HG02970 (cell line): ENCODE measurements around the gene KIF18B.

ENCODE experiments used
- ATAC-seq: cut with Tn5 transposase; IDR thresholded peaks from one replicate; pipeline ENCODE4 v1.9.1; 2021; ENCODE audit warnings: mild to moderate bottlenecking, moderate library complexity, moderate number of reproducible peaks; ENCODE audit not compliant: unreplicated experiment, low FRiP score

KIF18B gene

DNA sequence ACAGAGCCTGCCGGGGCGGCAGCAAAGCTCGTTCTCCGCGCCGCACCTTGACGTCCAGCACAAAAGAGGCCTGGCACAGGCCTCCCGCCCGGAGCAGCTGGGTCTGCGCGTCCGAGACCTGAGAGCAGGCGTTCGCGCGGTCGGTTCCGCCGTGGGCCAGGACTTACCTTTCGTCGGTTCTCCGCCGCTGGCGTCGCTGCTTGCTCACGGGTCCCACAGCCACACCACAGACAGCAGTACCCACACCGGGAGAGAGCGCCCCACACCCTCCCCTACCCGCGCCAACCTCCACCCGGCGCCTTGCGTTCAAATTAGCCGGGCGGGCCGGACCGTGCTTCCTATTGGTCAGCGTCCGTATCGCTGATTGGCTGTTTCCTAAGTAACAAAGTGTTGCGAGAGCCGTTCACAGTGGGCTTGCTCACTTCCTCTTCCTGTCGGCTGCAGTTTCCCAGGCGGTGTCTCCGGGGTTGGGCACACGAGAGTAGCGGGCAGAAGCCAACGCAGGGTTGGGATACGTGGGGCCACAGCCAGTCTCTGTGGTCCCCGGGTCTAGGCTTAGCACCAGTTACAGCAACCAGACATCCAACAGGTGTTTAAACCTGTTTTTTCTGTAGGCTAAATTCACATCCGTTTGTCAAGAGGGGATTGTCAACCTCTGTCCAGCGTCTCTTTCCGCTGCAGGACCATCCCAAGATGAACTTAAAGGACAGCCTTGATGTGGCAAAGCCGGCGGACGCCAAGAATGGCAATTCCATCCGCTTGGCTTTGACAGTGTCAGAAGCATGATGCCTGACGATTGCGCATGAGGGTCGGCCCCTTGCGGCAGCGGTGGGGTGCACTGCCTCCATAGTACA is at the start of gene KIF18B:
Gene KIF18B, minus strand, starts transcription at position 313 of the 854 bp plus-strand sequence. CDS start 11,429 bp downstream, outside the sequence.
- peak; percentile 62 for ATAC-seq

DNA sequence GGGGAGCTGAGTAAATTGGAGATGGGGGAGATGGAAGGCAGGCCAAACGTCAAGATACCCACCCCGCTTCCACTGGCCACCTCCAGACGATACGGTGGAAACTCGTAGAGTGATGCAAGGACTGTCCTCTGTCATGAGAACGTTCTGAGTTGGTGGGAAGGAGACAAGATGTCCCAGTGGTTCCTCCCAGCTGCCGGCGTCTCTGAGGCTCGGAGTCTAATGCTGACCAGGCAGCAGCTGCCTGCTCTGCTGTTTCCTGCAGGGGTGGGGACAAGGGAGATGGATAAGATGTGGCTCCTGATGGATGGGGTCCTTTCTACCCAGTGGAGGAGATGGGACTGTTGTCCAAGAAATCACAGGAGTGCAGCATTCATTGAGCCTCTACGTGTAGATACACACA is 48.7 kb upstream of the KIF18B start:
- ATAC-seq = no peak

DNA sequence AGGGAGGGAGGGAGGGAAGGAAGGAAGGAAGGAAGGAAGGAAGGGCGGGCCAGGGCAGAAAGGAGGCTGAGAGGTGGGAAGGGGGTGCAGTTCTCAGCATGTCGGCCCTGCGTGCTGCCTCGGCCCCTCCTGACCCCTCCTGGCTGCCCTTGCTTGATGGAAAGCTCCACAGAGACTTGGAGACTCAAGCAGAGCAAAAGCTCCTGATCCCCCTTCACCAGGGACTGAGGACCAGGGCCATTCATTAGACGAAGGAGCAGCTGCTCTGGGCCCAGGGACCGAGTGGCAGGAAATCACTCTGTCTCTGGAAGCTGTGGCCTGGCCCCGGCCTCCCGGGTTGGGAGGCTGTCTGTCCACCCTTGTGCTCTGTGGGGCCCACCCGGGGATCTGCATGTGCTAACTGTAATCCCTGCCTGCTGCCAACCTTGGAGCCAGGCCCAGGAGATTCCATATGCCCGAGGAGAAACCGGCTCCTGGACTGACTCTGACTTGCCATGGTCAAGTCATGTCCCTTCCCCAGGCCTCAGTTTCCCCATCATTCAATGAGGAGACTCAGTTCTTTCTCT is 47.9 kb upstream of the KIF18B start:
- ATAC-seq = no peak

GRCh38 chr17:44992242-44992939 is 44.8 kb upstream of the KIF18B start:
- ATAC-seq = no peak

- ATAC-seq = no peak
Measured at GRCh38 chr17:44990994-44991393, 43.4 kb upstream of the KIF18B start.

GRCh38 chr17:44989552-44990138 is 42.1 kb upstream of the KIF18B start:
- ATAC-seq = no peak

DNA sequence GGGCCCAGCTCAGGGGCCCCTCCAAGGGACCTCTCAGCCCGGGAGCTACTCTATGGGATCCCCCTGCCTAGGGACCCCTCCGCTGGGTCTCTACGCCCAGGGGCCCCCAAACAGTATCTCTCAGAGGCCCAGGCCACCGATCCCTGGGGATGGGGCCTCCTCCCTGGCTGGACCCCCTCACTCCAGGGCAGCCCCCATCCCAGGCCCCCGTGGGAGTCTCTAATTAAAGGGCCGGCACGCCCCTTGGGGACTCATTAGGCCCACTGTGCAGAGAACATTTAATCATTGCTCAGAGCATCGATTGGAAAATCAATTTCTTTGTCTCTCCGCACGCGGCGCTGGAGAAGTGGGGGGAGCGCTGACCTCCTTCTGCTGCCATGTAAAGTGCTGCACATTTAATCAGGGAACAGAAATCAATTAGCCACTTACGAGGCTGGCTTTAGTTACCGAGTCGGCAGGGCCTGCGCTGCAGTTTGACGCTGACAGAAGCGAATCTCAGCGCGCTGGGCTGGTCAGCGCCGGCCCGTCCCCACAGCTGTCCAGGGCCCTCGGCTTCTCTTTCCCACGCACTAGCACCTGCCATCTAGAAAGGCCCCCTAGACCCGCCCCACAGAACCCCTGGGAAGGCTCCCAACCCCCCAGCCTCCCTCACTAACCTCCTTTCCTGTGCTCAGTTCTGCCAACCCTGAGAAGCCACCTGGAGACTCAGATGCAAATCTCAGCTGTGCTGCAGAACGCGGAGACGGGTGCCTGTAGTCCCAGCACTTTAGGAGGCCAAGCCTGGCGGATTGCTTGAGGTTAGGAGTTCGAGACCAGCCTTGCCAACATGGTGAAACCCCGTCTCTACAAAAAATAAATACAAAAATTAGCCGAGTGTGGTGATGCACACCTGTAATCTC is 40.7 kb upstream of the KIF18B start:
- ATAC-seq = no peak

GRCh38 chr17:44983563-44983962 is 36.0 kb upstream of the KIF18B start:
- ATAC-seq = no peak

DNA sequence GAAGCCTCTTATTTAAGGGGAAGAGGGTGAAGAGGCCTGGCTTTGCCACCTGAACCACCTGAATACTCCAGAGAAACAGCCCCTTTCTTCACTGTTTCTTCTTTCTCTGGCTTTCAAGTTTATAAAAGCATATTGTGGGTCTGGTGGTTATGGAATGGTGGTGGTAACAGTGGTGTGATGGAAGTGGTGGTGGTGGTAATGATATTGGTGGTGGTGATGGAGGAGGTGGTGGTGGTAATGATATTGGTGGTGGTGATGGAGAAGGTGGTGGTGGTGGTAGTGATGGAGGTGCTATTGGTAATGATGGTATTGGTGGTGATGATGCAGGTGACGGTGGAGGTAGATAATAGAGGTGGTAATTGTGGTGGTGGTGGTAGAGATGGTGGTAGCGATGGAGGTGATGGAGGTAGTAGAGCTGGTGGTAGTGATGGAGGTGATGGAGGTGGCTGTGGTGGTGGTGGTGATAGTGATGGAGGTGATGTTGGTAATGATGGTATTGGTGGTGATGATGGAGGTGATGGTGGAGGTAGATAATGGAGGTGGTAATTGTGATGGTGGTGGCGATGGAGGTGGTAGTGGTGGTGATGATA is 34.6 kb upstream of the KIF18B start:
- no peak for ATAC-seq

DNA sequence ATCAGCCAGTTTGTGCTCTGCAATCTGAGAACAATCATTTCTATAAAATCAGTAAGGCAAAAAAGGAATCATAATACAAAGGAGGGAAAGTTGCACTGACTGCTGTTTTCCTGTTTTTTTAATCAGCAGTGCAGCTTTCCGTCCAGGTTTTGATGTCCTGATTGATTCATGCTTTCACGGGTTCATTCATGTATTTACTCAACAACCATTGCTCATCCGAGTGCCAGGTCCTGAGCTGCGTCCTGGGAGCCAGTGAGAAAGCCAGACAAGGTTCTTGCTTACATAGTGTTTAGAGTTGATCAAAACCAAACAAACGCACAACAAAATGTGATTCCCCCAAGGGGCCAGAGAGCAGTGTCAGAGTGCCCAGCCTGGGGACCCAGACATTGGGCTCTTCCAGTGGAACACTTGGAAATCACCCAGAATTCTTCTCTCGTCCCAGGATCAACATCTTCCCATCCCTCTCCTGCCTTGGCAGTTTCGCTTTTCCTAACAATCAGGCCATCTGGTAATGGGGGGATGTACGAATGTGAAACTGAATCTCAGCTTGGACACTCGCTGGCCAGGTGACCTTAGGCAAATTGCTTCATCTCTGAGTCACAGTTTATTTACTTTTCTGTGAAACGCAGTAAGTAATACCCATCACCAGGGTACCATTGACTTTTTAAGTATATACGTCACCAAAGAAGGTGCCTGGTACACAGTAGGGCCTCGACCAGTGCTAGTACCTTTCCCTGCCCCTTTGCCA is 33.8 kb upstream of the KIF18B start:
- ATAC-seq = no peak

DNA sequence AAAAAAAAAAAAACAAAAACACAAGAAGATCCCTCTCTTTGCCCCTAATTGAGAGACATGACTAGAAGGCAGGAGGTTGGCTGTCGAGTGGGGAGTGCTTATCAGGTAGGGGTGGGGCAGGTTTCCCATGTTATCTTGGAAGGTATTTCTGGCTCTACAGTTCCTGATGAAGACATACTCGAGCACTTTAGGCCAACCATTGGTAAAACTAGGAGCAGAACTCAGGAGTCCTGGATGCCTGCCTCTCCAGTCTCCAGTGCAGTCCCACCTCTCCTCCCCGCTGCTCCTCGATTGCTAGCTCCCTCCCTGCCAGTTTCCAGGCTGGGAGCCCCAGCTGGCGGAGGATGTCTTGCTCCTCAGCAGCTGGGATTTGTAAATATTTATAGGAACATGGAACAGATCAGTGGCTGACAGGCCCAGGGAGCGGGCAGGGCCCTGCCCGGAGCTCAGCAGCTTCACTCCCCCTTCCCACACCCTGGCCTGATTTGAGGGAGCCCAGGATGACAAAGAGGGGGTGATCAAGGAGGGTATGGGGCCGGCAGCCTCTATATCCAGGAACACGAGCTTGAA is 31.9 kb upstream of the KIF18B start:
- no peak for ATAC-seq

GRCh38 chr17:44978807-44979206 is 31.2 kb upstream of the KIF18B start:
- ATAC-seq = no peak

DNA sequence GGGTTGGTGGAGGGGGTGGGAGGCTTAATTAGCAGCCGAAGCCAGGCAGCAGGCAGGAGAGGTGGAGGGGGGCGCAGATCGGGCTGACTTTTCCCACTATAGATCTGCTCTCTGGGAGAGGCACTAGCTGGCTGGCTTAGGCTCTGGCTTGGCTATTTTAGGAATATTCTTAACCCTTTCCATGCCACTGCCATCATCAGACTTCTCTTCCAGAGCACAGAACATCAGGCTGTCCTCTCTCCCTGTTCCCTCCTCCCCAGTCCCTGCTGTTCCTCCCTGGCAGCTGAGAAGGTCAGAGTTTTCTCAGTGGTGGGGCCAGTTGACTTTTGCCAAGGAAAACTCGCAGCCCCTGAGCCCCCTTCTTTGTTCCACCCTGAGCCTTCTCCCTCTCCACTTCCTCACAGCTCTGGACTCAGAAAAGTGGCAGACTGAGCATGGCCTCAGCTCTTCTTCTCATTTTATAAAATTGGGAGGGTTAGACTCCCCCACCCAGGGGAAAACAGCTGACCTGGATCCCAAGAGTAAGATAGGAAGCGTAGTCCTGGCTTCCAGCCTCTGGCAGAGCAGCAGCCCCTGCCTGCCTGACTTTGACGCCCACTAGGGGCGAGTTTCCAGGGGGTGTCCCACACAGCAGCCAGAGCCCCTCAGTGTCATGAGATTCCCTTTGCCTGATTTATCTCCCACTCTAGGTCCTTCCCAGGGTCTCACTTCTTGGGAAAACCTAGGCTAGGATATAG is 30.4 kb upstream of the KIF18B start:
- no peak for ATAC-seq

DNA sequence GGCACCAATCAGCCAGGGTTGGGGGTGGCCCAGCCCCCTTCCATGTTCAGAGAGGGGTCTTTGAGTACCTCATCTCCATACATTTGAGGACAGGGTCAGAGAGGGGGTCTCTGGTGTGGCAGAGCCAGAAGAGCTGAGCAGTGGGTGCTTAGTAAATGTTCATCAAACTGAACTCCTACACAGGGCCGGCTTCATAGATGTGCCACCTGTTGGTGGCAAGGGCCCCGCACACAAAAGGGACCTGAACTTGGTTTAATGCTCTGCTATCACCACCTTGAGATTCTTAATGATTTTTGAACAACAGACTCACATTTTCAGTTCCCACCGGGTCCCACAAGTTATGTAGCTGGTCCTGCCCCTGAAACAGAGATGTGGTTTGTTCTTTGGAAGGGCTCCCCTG is 29.5 kb upstream of the KIF18B start:
- ATAC-seq = no peak

GRCh38 chr17:44976206-44976605 is 28.6 kb upstream of the KIF18B start:
- no peak for ATAC-seq

DNA sequence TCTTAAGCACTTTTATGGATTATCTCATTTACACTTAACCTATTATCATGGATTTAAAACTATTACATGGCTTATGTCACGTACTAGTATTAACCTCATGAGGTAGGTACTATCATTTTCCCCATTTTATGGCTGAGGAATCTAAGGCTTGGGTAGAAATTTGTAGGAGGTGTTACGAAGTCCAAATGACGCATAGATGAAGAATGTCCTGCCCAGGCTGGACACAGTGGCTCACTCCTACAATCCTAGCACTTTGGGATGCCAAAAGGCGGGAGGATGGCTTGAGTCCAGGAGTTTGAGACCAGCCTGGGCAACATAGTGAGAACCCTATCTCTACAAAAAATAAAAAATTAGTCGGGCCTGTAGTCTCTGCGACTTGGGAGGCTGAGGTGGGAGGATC is 25.4 kb upstream of the KIF18B start:
- no peak for ATAC-seq

GRCh38 chr17:44971776-44972483 is 24.4 kb upstream of the KIF18B start:
- no peak for ATAC-seq
